Spleen (tissue), 7 donors: ENCODE data around the gene PCGF3.

Source experiments
- POLR2A ChIP-seq, 3 donors: fragments of 450-650 bp; IDR thresholded peaks; one replicate each; pipeline ENCODE4 v1.5.1; 2017; ENCODE audit warnings: antibody characterized with exemption in 3 of 3, mild to moderate bottlenecking in 1 of 3
- POLR2AphosphoS5 ChIP-seq, 3 donors: sonication (generic); formaldehyde crosslinking; IDR thresholded peaks; one replicate each; pipeline ENCODE4 v1.5.1; 2017; ENCODE audit warnings: antibody characterized with exemption in 3 of 3
- TF ChIP-seq, protein P1 (sequence below), 11 experiments: fragments of 200-600 bp in 7 of 11; fragments of 450-650 bp in 4 of 11; sonication (generic) in 4 of 11; IDR thresholded peaks in 8 of 11; conservative IDR thresholded peaks in 3 of 11; 1 replicate in 7 of 11; 2 replicates in 4 of 11; pipeline versions ENCODE4 v1.4.0 to v1.8.0; 2016 to 2021; ENCODE audit warnings: antibody characterized with exemption in 11 of 11, inconsistent platforms in 4 of 11, mild to moderate bottlenecking in 1 of 11
- donor health status: DM: no; HTN: no; CAD: no; lungs with moderate emphysema.
- donor health status: DM: no; HTN: no; CAD: no.
- donor health status: DM: no; HTN: no; CAD: no.

DNA sequence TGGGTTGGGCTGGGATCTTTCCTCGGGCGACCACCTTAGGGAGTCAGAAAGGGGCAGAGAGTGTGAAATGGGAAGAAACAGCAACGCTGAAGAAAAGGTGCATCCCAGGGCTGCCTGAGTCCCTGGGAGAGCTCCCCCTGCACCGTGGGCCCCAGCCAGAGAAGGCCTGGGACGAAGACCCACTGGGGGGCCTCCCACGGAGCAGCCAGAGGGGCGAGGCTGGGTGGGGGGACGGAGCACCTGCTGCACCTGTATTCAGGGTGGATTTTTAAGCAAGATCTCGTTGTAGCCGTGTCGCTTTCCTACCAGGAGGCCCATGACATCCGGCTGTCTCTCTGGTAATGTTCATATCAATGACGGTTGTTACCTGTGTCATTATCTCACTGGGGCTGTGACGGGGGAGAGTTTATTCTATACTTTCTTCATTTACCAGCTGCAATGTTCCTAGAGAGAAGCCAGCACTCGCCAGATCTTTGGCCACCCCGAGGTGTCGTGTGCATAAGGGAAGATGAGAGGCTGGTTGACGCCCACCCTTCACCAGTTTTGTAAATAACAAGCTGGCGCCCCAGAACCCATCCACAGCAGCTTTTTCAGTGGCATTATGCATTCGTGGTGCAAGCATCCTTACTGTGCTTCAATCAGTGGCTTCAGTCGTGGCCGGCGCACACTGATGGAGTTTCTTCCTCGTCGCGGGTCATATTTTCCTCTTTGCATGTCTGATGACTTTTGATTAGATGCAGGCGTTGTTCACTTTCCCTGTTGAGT, 5.6 kb upstream of the PCGF3 start:
- no peak for TF ChIP-seq POLR2A (IDR thresholded peaks at IDR 0.05)
- TF ChIP-seq, protein P1, sequence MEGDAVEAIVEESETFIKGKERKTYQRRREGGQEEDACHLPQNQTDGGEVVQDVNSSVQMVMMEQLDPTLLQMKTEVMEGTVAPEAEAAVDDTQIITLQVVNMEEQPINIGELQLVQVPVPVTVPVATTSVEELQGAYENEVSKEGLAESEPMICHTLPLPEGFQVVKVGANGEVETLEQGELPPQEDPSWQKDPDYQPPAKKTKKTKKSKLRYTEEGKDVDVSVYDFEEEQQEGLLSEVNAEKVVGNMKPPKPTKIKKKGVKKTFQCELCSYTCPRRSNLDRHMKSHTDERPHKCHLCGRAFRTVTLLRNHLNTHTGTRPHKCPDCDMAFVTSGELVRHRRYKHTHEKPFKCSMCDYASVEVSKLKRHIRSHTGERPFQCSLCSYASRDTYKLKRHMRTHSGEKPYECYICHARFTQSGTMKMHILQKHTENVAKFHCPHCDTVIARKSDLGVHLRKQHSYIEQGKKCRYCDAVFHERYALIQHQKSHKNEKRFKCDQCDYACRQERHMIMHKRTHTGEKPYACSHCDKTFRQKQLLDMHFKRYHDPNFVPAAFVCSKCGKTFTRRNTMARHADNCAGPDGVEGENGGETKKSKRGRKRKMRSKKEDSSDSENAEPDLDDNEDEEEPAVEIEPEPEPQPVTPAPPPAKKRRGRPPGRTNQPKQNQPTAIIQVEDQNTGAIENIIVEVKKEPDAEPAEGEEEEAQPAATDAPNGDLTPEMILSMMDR (IDR thresholded peaks at IDR 0.05 in 8 of 11, conservative IDR thresholded peaks at IDR 0.05 in 3 of 11): no peak
- TF ChIP-seq POLR2AphosphoS5 (IDR thresholded peaks at IDR 0.05): no peak
